HepG2 (cell line): ENCODE measurements around the gene BIK. TPM values are rescaled to one million over a fixed set of nuclear protein-coding genes. Genes with fewer than 3 reads are reported as not detected.

Source experiments
- CCAR2 ChIP-seq: fragments of 200-400 bp; formaldehyde crosslinking; optimal IDR thresholded peaks from 2 replicates; pipeline ENCODE3; 2018; ENCODE audit warnings: low read depth, mild to moderate bottlenecking, low read length, moderate library complexity
- CEBPB ChIP-seq: IDR thresholded peaks from 2 replicates; pipeline ENCODE4 v1.6.1; 2011; ENCODE audit warnings: low read depth, low read length, improper control_type of control experiment, borderline replicate concordance
- CHD2 ChIP-seq: IDR thresholded peaks from 2 replicates; pipeline ENCODE4 v1.6.1; 2011; ENCODE audit warnings: low read depth, low read length, improper control_type of control experiment
- FOXK1 ChIP-seq: sonication (generic); formaldehyde crosslinking; IDR thresholded peaks from 2 replicates; pipeline ENCODE4 v1.4.0; 2020; ENCODE audit warnings: low read depth, missing genetic modification reagents, borderline replicate concordance
- GABPB1 ChIP-seq: IDR thresholded peaks from 2 replicates; pipeline ENCODE4 v1.6.1; 2016; ENCODE audit warnings: mild to moderate bottlenecking, missing genetic modification reagents, moderate library complexity, missing compliant biosample characterization
- GATAD2A ChIP-seq: IDR thresholded peaks from 2 replicates; pipeline ENCODE4 v1.6.1; 2016
- IRX3 ChIP-seq: sonication (generic); formaldehyde crosslinking; IDR thresholded peaks from 2 replicates; pipeline ENCODE4 v1.8.1; 2023; ENCODE audit warnings: mild to moderate bottlenecking, low read depth, missing genetic modification reagents, borderline replicate concordance
- JARID2 ChIP-seq: sonication (generic); formaldehyde crosslinking; IDR thresholded peaks from 2 replicates; pipeline ENCODE4 v1.8.1; 2023; ENCODE audit warnings: missing genetic modification reagents, inconsistent platforms; ENCODE audit not compliant: insufficient replicate concordance
- MAF1 ChIP-seq: sonication (generic); formaldehyde crosslinking; IDR thresholded peaks from 2 replicates; pipeline ENCODE4 v1.5.0; 2020; ENCODE audit warnings: missing genetic modification reagents, borderline replicate concordance
- MIXL1 ChIP-seq: IDR thresholded peaks from 2 replicates; pipeline ENCODE4 v1.6.1; 2016
- PHF5A ChIP-seq: IDR thresholded peaks from one replicate; pipeline ENCODE4 v1.6.1; 2018; ENCODE audit warnings: low read depth, missing genetic modification reagents; ENCODE audit not compliant: unreplicated experiment
- PTBP1 ChIP-seq: fragments of 200-400 bp; formaldehyde crosslinking; IDR thresholded peaks from 2 replicates; pipeline ENCODE4 v1.6.1; 2018; ENCODE audit warnings: low read length, low read depth; ENCODE audit not compliant: poor library complexity, severe bottlenecking
- SAP130 ChIP-seq: IDR thresholded peaks from 2 replicates; pipeline ENCODE4 v1.6.1; 2016; ENCODE audit warnings: low read depth
- SNRNP70 ChIP-seq: fragments of 200-400 bp; formaldehyde crosslinking; IDR thresholded peaks from 2 replicates; pipeline ENCODE4 v1.6.1; 2017; ENCODE audit warnings: mild to moderate bottlenecking, low read depth, low read length, moderate library complexity
- SOX13 ChIP-seq, 3 experiments: fragments of 450-650 bp in 1 of 3; sonication (generic) in 1 of 3; formaldehyde crosslinking in 1 of 3; IDR thresholded peaks in 2 of 3; conservative IDR thresholded peaks in 1 of 3; 2 replicates each; pipeline versions ENCODE4 v1.5.0 to v1.6.1; 2016 to 2020; ENCODE audit warnings: antibody characterized with exemption in 1 of 3, mild to moderate bottlenecking in 1 of 3, missing compliant biosample characterization in 1 of 3, missing genetic modification reagents in 1 of 3, moderate library complexity in 1 of 3
- WIZ ChIP-seq: sonication (generic); formaldehyde crosslinking; IDR thresholded peaks from 2 replicates; pipeline ENCODE4 v1.5.1; 2020; ENCODE audit warnings: mild to moderate bottlenecking, missing genetic modification reagents
- ZKSCAN1 ChIP-seq: fragments of 150-350 bp; IDR thresholded peaks from 2 replicates; pipeline ENCODE4 v1.6.1; 2014; ENCODE audit warnings: low read length
- ZNF292 ChIP-seq: sonication (generic); formaldehyde crosslinking; IDR thresholded peaks from 2 replicates; pipeline ENCODE4 v1.8.1; 2022; ENCODE audit warnings: mild to moderate bottlenecking, low read depth, missing genetic modification reagents, borderline replicate concordance
- ZNF382 ChIP-seq: sonication (generic); formaldehyde crosslinking; IDR thresholded peaks from 2 replicates; pipeline ENCODE4 v1.5.0; 2020; ENCODE audit warnings: missing genetic modification reagents, mild to moderate bottlenecking, borderline replicate concordance
- ZNF83 ChIP-seq: sonication (generic); formaldehyde crosslinking; IDR thresholded peaks from 2 replicates; pipeline ENCODE4 v1.4.0; 2020; ENCODE audit warnings: missing genetic modification reagents, mild to moderate bottlenecking, borderline replicate concordance
- ZNF841 ChIP-seq: sonication (generic); formaldehyde crosslinking; IDR thresholded peaks from 2 replicates; pipeline ENCODE4 v1.8.1; 2023; ENCODE audit warnings: missing genetic modification reagents, borderline replicate concordance
- polyA plus RNA-seq, 8 experiments: library from polyadenylated mRNA; depleted of rRNA in 3 of 8; stranded (reverse) in 7 of 8; unstranded in 1 of 8; fragments of >200 nt; fragmentation: Illumina TruSeq in 4 of 8; extraction: Trizol in 4 of 8; gene quantifications; 2 replicates each; pipeline versions ENCODE4 v1.2.1 to v1.2.3, GENCODE V29; 2011 to 2016; ENCODE audit warnings: low read depth in 4 of 8, missing spikeins in 1 of 8, mixed read lengths in 1 of 8; ENCODE audit not compliant: insufficient read depth in 1 of 8
- total RNA-seq, 5 experiments: library from RNA; depleted of rRNA; stranded (reverse); fragments of >200 nt; fragmentation: Illumina TruSeq; extraction: Trizol; gene quantifications; 2 replicates each; pipeline ENCODE4 v1.2.3, GENCODE V29; 2016; ENCODE audit warnings: low read depth in 1 of 5
- TF ChIP-seq, protein P1 (sequence below): sonication (generic); formaldehyde crosslinking; IDR thresholded peaks from 2 replicates; pipeline ENCODE4 v1.4.0; 2020; ENCODE audit warnings: low read depth, mild to moderate bottlenecking, missing genetic modification reagents
- TF ChIP-seq, protein P2 (sequence below): sonication (generic); formaldehyde crosslinking; IDR thresholded peaks from 2 replicates; pipeline ENCODE4 v1.4.0; 2020; ENCODE audit warnings: mild to moderate bottlenecking, missing genetic modification reagents
- TF ChIP-seq, protein P3 (sequence below): sonication (generic); formaldehyde crosslinking; IDR thresholded peaks from 2 replicates; pipeline ENCODE4 v1.4.0; 2020; ENCODE audit warnings: missing genetic modification reagents, borderline replicate concordance
- TF ChIP-seq, protein P4 (sequence below): sonication (generic); formaldehyde crosslinking; IDR thresholded peaks from 2 replicates; pipeline ENCODE4 v1.5.0; 2020; ENCODE audit warnings: missing genetic modification reagents

Gene BIK
- total and polyA plus RNA-seq, 2 of the 13 experiments (the other 11 are each of a cell fraction or from before 2014, with no cell fraction given), result 0.54 to 0.80 TPM

DNA sequence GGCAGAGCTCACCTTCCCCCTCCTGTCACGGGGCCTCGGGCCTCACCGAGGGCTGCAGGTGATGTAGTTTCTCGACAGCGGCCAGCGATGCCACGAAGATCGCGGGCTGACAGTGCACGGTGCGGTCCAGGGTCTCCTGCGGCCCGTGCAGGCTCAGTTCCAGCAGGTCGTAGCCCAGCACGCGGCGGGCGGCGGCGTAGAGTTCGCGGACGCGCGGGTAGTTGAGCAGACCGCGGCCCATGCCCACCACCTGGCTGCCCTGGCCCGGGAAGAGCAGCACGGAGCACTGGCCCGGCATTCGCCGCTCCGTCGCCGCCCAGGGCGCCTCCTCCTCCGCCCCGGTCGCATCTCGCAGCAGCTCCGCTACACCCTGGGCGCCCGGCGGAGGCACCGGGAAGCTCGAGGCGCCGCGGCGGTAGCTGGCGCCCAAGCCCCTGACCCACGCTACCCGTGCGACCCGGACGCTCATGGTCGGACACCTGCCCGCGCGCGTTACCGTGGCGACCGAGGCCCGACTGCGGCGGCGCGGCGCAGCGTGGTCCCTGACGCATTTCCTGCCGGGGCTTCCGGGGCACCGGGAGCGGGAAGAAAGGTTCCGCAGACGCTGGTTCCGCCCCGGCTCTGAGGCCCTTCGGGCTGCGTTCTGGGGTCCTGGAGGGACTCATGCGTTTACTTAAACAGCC lies 32.5 kb downstream of the BIK start, which contains the start of gene MCAT (continued):
- TF ChIP-seq ZNF382 (CRISPR knock-in tag) (no peak), SOX13 (IDR thresholded peaks at IDR 0.05) (no peak), SOX13 (CRISPR knock-in tag; conservative IDR thresholded peaks at IDR 0.05 in 1 of 2, IDR thresholded peaks at IDR 0.05 in 1 of 2) (no peak), ZNF292 (CRISPR knock-in tag) (no peak), GATAD2A (peak; percentile 72), PTBP1 (no peak), MIXL1 (CRISPR knock-in tag) (no peak), JARID2 (CRISPR knock-in tag) (no peak), SNRNP70 (no peak), IRX3 (no peak), SAP130 (CRISPR knock-in tag) (peak; percentile 94), GABPB1 (CRISPR knock-in tag) (peak; percentile 99), ZKSCAN1 (no peak), CEBPB (no peak), WIZ (no peak), MAF1 (0 out of 2 replicates have a peak, but pooled peaks have one; percentile 74), ZNF841 (no peak), ZNF83 (CRISPR knock-in tag) (peak; percentile 33; the same call in 1 of the 2 replicates), CHD2 (no peak), PHF5A (CRISPR knock-in tag) (no peak), CCAR2 (no peak), FOXK1 (CRISPR knock-in tag) (peak; percentile 85)
- TF ChIP-seq, protein P1, sequence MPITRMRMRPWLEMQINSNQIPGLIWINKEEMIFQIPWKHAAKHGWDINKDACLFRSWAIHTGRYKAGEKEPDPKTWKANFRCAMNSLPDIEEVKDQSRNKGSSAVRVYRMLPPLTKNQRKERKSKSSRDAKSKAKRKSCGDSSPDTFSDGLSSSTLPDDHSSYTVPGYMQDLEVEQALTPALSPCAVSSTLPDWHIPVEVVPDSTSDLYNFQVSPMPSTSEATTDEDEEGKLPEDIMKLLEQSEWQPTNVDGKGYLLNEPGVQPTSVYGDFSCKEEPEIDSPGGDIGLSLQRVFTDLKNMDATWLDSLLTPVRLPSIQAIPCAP (CRISPR knock-in tag), result no peak
- TF ChIP-seq, protein P2, sequence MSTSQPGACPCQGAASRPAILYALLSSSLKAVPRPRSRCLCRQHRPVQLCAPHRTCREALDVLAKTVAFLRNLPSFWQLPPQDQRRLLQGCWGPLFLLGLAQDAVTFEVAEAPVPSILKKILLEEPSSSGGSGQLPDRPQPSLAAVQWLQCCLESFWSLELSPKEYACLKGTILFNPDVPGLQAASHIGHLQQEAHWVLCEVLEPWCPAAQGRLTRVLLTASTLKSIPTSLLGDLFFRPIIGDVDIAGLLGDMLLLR (CRISPR knock-in tag), result peak; percentile 68
- TF ChIP-seq, protein P3, sequence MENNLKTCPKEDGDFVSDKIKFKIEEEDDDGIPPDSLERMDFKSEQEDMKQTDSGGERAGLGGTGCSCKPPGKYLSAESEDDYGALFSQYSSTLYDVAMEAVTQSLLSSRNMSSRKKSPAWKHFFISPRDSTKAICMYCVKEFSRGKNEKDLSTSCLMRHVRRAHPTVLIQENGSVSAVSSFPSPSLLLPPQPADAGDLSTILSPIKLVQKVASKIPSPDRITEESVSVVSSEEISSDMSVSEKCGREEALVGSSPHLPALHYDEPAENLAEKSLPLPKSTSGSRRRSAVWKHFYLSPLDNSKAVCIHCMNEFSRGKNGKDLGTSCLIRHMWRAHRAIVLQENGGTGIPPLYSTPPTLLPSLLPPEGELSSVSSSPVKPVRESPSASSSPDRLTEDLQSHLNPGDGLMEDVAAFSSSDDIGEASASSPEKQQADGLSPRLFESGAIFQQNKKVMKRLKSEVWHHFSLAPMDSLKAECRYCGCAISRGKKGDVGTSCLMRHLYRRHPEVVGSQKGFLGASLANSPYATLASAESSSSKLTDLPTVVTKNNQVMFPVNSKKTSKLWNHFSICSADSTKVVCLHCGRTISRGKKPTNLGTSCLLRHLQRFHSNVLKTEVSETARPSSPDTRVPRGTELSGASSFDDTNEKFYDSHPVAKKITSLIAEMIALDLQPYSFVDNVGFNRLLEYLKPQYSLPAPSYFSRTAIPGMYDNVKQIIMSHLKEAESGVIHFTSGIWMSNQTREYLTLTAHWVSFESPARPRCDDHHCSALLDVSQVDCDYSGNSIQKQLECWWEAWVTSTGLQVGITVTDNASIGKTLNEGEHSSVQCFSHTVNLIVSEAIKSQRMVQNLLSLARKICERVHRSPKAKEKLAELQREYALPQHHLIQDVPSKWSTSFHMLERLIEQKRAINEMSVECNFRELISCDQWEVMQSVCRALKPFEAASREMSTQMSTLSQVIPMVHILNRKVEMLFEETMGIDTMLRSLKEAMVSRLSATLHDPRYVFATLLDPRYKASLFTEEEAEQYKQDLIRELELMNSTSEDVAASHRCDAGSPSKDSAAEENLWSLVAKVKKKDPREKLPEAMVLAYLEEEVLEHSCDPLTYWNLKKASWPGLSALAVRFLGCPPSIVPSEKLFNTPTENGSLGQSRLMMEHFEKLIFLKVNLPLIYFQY (CRISPR knock-in tag), result peak; percentile 79; the same call in 1 of the 2 replicates
- TF ChIP-seq, protein P4, sequence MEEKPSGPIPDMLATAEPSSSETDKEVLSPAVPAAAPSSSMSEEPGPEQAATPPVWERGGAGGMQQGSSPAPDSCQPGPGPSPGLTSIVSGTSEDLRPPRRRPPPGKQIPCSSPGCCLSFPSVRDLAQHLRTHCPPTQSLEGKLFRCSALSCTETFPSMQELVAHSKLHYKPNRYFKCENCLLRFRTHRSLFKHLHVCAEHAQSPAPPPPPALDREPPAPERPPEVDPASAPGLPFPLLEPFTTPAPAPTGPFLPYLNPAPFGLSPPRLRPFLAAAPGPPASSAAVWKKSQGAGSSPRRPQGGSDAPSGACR (CRISPR knock-in tag), result 0 out of 2 replicates have a peak, but pooled peaks have one; percentile 29
